Measurements from ENCODE around the gene SIPA1L3.
"Not testable (repeated sequence)": the region's sequence is repeated elsewhere in the genome, so short reads cannot be mapped to it uniquely, and the experiment has no call there.

The SIPA1L3 gene

DNA sequence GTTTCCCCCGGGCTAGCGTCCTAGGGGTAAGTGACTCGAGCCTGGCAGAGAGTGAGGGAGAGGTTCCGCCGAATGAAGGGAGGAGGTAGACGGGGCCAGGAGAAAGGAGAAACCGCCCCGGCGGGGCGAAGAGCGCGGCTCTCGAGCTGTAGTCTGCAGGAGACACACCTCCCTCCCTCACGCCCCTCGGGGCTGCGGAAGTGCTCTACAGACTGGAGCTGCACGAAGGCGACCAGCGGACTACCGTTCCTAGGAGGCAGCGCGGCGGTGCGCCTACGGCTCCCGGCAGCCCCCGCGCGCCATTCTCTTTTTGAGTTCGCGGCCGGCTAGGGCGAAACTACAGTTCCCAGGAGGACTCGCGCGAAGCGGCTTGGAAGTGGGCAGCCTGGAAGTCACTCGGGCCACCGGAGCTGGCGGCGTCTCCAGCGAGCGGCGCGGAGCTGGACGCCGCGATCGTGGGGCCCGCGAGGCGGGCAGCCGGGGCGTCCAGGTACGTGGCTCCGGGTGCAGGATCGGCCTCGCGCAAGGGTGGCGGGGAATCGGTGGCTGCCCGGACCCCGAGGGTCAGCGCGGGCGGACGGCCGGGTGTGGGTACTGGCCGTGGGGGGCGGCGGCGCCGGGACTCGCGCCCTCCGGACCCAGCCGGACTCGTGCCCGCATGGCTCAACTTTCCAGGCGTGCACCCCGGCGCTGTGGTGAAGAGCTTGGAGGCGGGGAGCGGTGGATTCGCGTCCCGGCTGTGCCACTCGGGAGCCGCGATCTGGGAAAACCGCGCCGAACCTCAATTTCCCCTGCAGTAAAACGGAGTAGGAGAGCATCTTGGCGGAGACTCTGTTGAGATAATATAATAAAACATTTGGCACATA is at the start of gene SIPA1L3:
SIPA1L3 (plus strand) TSS at position 340 of the 866 bp plus-strand sequence. CDS start 174,358 bp downstream, outside the sequence.
- DNase-seq (ENCODE audit: low read depth in 2 of 2) = peak; percentile 86 to 87

DNA sequence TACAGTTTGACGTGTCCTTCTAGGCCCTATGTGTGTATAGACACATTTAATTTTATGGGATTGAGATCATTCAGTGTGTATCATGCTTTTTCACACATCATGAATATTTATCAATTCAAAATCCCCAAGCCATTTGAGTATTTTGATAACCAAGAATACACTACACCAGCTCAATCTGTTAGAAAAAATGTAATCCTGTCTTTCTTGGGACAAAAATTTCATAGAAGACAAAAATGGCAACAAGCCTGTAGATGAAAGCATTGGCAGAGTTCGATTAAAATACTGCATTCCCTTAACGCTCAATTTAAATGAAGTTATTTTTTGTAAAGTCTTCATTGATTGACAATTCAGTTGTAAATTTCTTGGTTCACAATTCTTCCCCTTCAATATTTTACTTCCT is 42.5 kb upstream of the SIPA1L3 start:
- no peak for DNase-seq (ENCODE audit: low read depth in 2 of 2)

- not testable (repeated sequence) for DNase-seq (ENCODE audit: low read depth in 2 of 2)
Observed at GRCh38 chr19:37865930-37866329, 41.1 kb upstream of the SIPA1L3 start.

GRCh38 chr19:37867831-37868230 is 39.2 kb upstream of the SIPA1L3 start:
- DNase-seq (ENCODE audit: low read depth in 2 of 2) = no peak

DNA sequence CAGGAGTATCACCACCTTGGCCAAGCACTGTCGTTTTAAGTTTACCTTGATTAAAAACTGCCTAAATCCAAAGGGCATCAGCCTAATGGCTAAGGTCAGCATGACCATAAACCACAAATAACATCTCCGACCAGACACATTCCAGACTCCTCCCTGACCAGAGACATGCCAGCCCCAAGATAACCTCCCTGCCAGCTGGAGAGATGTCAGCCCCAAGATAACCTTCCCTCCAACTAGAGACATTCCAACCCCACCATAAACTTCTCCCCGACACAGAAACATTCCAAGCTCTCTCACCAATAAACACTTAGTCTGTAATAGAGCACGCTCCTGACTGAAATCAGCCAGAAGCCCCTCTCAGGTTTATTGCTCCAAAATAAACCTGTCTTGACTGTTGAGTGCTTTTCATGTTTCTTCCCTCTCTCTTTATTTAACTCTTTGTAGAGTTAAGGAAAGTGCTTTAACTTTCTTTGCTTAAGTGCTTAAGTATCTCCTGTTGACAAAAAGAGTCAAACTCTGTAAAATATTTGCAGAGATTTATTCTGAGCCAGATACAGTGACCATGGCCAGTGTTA is 37.2 kb upstream of the SIPA1L3 start:
- no peak for DNase-seq (ENCODE audit: low read depth in 2 of 2)

DNA sequence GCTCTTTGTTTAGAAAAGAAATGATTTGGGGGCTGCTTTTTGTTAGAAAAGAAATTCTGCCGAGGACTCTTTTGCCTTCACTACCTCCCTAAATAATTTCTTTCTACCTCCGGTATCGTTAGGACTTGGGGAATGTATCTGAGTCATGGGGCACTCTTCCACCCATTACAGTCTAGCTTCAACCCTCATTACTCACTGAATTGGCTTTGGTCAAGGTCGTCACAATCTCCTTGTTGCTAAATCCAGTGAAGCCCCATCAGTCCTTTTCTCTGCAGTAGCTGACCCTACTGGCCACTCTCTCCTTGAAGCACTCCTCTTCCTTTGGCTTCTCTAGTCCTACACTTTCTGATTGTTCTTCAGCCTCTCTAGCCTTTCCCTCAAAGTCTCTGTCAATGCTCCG is 34.6 kb upstream of the SIPA1L3 start:
- no peak for DNase-seq (ENCODE audit: low read depth in 2 of 2)

DNA sequence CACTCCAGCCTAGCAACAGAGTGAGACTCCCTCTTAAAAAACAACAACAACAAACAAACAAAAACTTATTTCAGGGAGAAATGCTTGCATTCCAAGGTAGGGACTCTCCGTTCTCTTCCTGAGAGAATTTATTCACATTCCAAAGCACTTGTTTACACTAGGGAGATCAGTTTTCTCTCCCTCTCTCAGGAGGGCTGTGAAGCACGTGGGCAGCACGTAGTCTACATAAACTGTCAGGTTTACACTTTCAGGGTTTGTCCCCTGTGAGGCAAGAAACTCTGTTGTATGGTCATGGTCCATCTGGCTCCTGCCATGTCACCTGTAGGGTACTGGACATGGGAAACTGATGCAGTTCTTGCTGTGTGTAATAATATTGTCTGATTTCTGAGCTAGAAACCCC is 32.2 kb upstream of the SIPA1L3 start:
- no peak for DNase-seq (ENCODE audit: low read depth in 2 of 2)

GRCh38 chr19:37876032-37876431 is 31.0 kb upstream of the SIPA1L3 start:
- no peak for DNase-seq (ENCODE audit: low read depth in 2 of 2)

DNA sequence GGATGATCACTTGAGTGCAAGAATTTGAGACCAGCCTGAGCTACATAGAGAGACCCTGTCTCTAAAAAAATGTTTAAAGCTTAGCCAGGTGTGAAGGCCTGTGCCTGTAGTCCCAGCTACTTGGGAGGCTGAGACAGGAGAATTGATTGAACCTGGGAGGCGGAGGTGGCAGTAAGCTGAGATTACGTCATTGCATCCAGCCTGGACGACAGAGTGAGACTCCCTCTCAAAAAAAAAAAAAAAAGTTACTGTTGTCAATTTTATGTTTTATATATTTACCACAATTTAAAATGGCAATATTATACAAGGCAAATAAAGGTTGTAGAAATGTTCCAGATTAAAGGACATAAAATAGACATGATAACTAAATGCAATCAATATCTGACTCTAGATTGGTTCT is 29.9 kb upstream of the SIPA1L3 start:
- no peak for DNase-seq (ENCODE audit: low read depth in 2 of 2)

- DNase-seq (ENCODE audit: low read depth in 2 of 2) = no peak
Observed at GRCh38 chr19:37885392-37885791, 21.6 kb upstream of the SIPA1L3 start.

- no peak for DNase-seq (ENCODE audit: low read depth in 2 of 2)
Observed at GRCh38 chr19:37886571-37886970, 20.4 kb upstream of the SIPA1L3 start.

DNA sequence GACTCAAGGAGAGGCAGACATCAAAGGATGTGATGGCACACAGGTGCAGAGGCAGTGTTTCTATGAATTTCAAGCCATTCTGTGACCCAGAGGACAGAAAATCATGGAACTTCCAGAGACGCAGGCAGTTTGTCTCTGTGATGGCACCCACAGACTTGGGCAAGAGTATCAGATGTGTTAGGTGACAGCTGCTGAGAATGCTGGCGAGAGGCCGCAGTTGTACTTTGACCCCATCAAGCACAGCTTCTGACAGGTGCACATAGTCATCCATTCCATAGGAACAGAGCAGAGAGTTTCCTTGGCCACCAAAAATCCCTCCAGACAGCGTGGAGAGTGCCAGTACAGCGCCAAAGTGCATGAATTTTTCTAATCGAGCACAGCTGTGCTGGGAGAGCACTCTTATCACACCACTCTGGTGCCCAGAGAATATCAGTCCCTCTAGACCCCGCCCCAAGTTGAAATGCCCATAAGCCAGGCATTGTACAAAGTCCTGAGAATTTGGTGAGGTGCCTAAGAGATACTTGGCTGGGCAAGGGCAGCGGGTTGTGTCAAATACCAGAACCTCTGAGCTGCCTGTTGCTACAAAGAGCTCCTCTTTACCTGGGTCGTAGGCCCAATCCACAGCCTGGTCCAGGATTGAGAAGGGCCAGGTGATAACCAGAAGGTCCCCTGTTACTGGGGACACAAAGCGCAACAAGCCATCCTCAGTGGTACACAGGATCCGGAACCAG is 13.0 kb upstream of the SIPA1L3 start:
- no peak for DNase-seq (ENCODE audit: low read depth in 2 of 2)

- no peak for DNase-seq (ENCODE audit: low read depth in 2 of 2)
Observed at GRCh38 chr19:37896180-37896579, 10.8 kb upstream of the SIPA1L3 start.

GRCh38 chr19:37899453-37899852 is 7.6 kb upstream of the SIPA1L3 start:
- no peak for DNase-seq (ENCODE audit: low read depth in 2 of 2)

GRCh38 chr19:37899966-37900365 is 7.0 kb upstream of the SIPA1L3 start:
- DNase-seq (ENCODE audit: low read depth in 2 of 2) = no peak

DNA sequence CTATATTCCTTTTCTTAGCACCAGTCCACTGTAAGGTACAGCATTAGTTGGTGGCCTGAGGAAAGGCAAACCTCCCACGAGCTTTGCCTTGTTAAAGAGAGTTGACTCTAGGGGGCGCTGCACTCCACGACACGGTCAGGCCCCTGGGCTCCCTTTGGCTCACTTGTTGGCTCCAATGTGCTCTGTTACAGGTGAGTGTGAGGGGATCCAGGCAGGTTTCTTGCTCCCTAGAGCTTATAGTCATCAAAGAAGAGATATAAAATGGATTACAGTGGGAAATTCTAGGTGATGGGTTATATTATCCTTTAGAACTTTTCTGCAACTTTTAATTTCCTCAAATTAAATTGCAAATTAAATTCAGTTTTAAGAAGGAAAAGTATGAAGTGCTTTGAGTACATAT is 4.3 kb upstream of the SIPA1L3 start:
- DNase-seq (ENCODE audit: low read depth in 2 of 2) = peak; percentile 20 to 23

GRCh38 chr19:37903096-37903495 is 3.9 kb upstream of the SIPA1L3 start:
- no peak for DNase-seq (ENCODE audit: low read depth in 2 of 2)

- DNase-seq (ENCODE audit: low read depth in 2 of 2) = no peak
Observed at GRCh38 chr19:37905946-37906868, 801 bp upstream of the SIPA1L3 start, which contains the start of gene WDR87. TSS of gene WDR87 (minus strand) at chr19:37906594. CDS start at chr19:37898239, 8,355 bp downstream.

GRCh38 chr19:37907735-37908455 is 887 bp downstream of the SIPA1L3 start:
- DNase-seq (ENCODE audit: low read depth in 2 of 2) = no peak

- no peak for DNase-seq (ENCODE audit: low read depth in 2 of 2)
Observed at GRCh38 chr19:37909661-37910199, 2.7 kb downstream of the SIPA1L3 start.
